ENCODE results near the gene DENND4B. TPM values are rescaled to one million over a fixed set of nuclear protein-coding genes. Genes with fewer than 3 reads are reported as not detected.

Gene DENND4B
- total and polyA plus RNA-seq, 9 of the 15 experiments (the other 6 are each of a cell fraction or from before 2014, with no cell fraction given) = 9.5 to 80.5 (median 23.1) TPM

GRCh38 chr1:153968408-153968807, 21.9 kb upstream of the DENND4B start (continued):
- TF ChIP-seq TBP (optimal IDR thresholded peaks at IDR 0.05; ENCODE audit: low read depth, low read length) = no peak
- 0 out of 4 replicates have a peak, but pooled peaks of 1 of the 2 experiments have one; percentile 29 for TF ChIP-seq ZNF639 (CRISPR knock-in tag; conservative IDR thresholded peaks at IDR 0.05 in 1 of 2, IDR thresholded peaks at IDR 0.05 in 1 of 2)

GRCh38 chr1:153968000-153968363, 21.5 kb upstream of the DENND4B start:
- Histone ChIP-seq H3K27ac (ENCODE audit: extremely low read depth, low read depth, low read length) (peak overlapping the region; percentile 82), H3K9ac (ENCODE audit: insufficient read depth in 1 of 2, low read depth in 2 of 2, low read length in 2 of 2) (peak overlapping the region; percentile 89 to 99), H3K9me3 (replicated peaks; ENCODE audit: control insufficient read depth, insufficient read depth, low read depth, low read length) (no peaks in the 10 kb centered on the region), H3K36me3 (ENCODE audit: control insufficient read depth, insufficient read depth, low read length) (peaks cover 1% of the 10 kb centered on the region; the same call in 2 of the 3 replicates), H2AFZ (ENCODE audit: low read depth, low read length) (peak overlapping the region; percentile 89), H3K9me1 (ENCODE audit: control insufficient read depth, insufficient read depth, low read length) (no peaks in the 10 kb centered on the region), H4K20me1 (replicated peaks; ENCODE audit: control insufficient read depth, insufficient read depth, low read length) (no peaks in the 10 kb centered on the region), H3K27me3 (ENCODE audit: control insufficient read depth in 2 of 2, insufficient read depth in 2 of 2, low read length in 2 of 2) (no peaks in the 10 kb centered on the region), H3K79me2 (ENCODE audit: control insufficient read depth, insufficient read depth, low read length) (peaks cover 39% of the 10 kb centered on the region), H3K4me2 (ENCODE audit: insufficient read depth, low read length) (peak overlapping the region; percentile 87), H3K4me3 (peak overlapping the region; percentile 51), H3K4me1 (replicated peaks in 1 of 2; ENCODE audit: control insufficient read depth in 2 of 2, insufficient read depth in 2 of 2, low read length in 2 of 2) (peaks cover 7 to 15% of the 10 kb centered on the region in 2 experiments; a peak in 4 of 5 replicates)
- ChIA-PET POLR2A (interaction anchor here (0.5 to 4.8 kb wide), 12 partner anchors 9 to 323 kb away, joined by 3 to 84 read pairs (median 6); partner anchors contain the start of genes CRTC2, DENND4B, JTB and RAB13), CTCF (ENCODE audit: low intra/inter-chr PET ratio) (no interaction called here)
- ATAC-seq (no peak), DNase-seq (ENCODE audit: extremely low read depth in 1 of 4, low spot score in 3 of 4) (no peak), FAIRE-seq (no peak)
- TF ChIP-seq CREB3L1 (IDR thresholded peaks at IDR 0.05; ENCODE audit: borderline replicate concordance, low read depth) = 0 out of 2 replicates have a peak, but pooled peaks have one; percentile 18
- TF ChIP-seq ZNF639 (CRISPR knock-in tag; conservative IDR thresholded peaks at IDR 0.05 in 1 of 2, IDR thresholded peaks at IDR 0.05 in 1 of 2) = 0 out of 4 replicates have a peak, but pooled peaks of 1 of the 2 experiments have one; percentile 16
- 0 out of 2 replicates have a peak, but pooled peaks have one; percentile 2 for TF ChIP-seq FOXK1 (CRISPR knock-in tag; IDR thresholded peaks at IDR 0.05; ENCODE audit: borderline replicate concordance)
- TF ChIP-seq MIER1 (IDR thresholded peaks at IDR 0.05; ENCODE audit: low read depth) = no peak
- TF ChIP-seq ELF1 (tag; IDR thresholded peaks at IDR 0.05) = peak; percentile 32; the same call in 1 of the 2 replicates
- TF ChIP-seq CHD1 (IDR thresholded peaks at IDR 0.05; ENCODE audit: low read length) = peak; percentile 51
- TSS peak; percentile 56 for BruUV-seq (replicated peaks)
- intact Hi-C loops (cut with micrococcal nuclease) (loop anchor here (5.0 kb wide), 1 partner anchor 171 kb away; no protein-coding TSS in a partner anchor), in situ Hi-C loops (cut with MboI) (no loop called here)
- 0% methylated on average over 7 of the region's 8 CpGs for WGBS (ENCODE audit: insufficient coverage, low coverage, missing lambda C conversion rate)

Data from K562 (cell line).